ENCODE measurements around the gene ZNF148.

ZNF148 gene

GRCh38 chr3:125207949-125208568 lies 167.1 kb downstream of the ZNF148 start:
- no peak for TF ChIP-seq REST (IDR thresholded peaks at IDR 0.05; ENCODE audit: insufficient replicate concordance, low read depth)
- H3K4me3 ChIP-seq (replicated peaks; ENCODE audit: insufficient read depth, low read length), result no peak overlapping the region
- DNase-seq (ENCODE audit: low read depth in 1 of 2, low spot score in 1 of 2), result no peak
- peaks cover 13% of the 10 kb centered on the region for H3K27me3 ChIP-seq (ENCODE audit: insufficient read depth, poor library complexity, severe bottlenecking)
- H3K27ac ChIP-seq (replicated peaks), result no peak overlapping the region

- TF ChIP-seq SPI1 (IDR thresholded peaks at IDR 0.05; ENCODE audit: borderline replicate concordance, low read depth) (no peak), POLR2AphosphoS5 (IDR thresholded peaks at IDR 0.05; ENCODE audit: low read depth) (no peak), GABPA (IDR thresholded peaks at IDR 0.05; ENCODE audit: low read depth) (no peak), CTCF (IDR thresholded peaks at IDR 0.05; ENCODE audit: insufficient read depth, low read length) (no peak), REST (IDR thresholded peaks at IDR 0.05; ENCODE audit: insufficient replicate concordance, low read depth) (no peak)
- H3K27ac ChIP-seq (replicated peaks), result no peak overlapping the region
- H3K27me3 ChIP-seq (ENCODE audit: insufficient read depth, poor library complexity, severe bottlenecking), result peaks cover 9% of the 10 kb centered on the region
- DNase-seq (ENCODE audit: low read depth in 1 of 2, low spot score in 1 of 2), result no peak
- no peak overlapping the region for H3K4me3 ChIP-seq (replicated peaks; ENCODE audit: insufficient read depth, low read length)
Observed at GRCh38 chr3:125207507-125207906, 167.6 kb downstream of the ZNF148 start.

GRCh38 chr3:125206934-125207333 lies 168.2 kb downstream of the ZNF148 start:
- no peak overlapping the region for H3K27ac ChIP-seq (replicated peaks)
- H3K27me3 ChIP-seq (ENCODE audit: insufficient read depth, poor library complexity, severe bottlenecking), result peaks cover 5% of the 10 kb centered on the region
- DNase-seq (ENCODE audit: low read depth in 1 of 2, low spot score in 1 of 2), result no peak
- no peak overlapping the region for H3K4me3 ChIP-seq (replicated peaks; ENCODE audit: insufficient read depth, low read length)
- TF ChIP-seq REST (IDR thresholded peaks at IDR 0.05; ENCODE audit: insufficient replicate concordance, low read depth) (no peak), GABPA (IDR thresholded peaks at IDR 0.05; ENCODE audit: low read depth) (no peak), POLR2AphosphoS5 (IDR thresholded peaks at IDR 0.05; ENCODE audit: low read depth) (no peak), CTCF (IDR thresholded peaks at IDR 0.05; ENCODE audit: insufficient read depth, low read length) (no peak), SPI1 (IDR thresholded peaks at IDR 0.05; ENCODE audit: borderline replicate concordance, low read depth) (no peak)
